Bronchial epithelial cell (primary cell): ENCODE measurements around the gene ENOX2. TPM values are rescaled to one million over a fixed set of nuclear protein-coding genes. Genes with fewer than 3 reads are reported as not detected.

ENCODE experiments used
- DNase-seq: peaks from one replicate; pipeline ENCODE4 v3.0.0-alpha.2; 2010; ENCODE audit warnings: low read depth
- FAIRE-seq: peaks from 2 replicates; lab custom pipeline; 2011; peaks lifted over from hg19 to GRCh38; lab: Jason Lieb, UNC
- H3K27me3 ChIP-seq: 2 replicates; pipeline ENCODE4 v1.5.1; 2011; ENCODE audit warnings: low read length; ENCODE audit not compliant: control insufficient read depth, insufficient read depth
- H3K36me3 ChIP-seq: 2 replicates; pipeline ENCODE4 v1.5.1; 2011; ENCODE audit warnings: low read length; ENCODE audit not compliant: control insufficient read depth, insufficient read depth
- H3K4me3 ChIP-seq: 2 replicates; pipeline ENCODE4 v1.5.1; 2011; ENCODE audit warnings: mild to moderate bottlenecking, low read depth, low read length, control low read depth
- total RNA-seq: library from RNA; depleted of rRNA; stranded (reverse); fragments of >200 nt; gene quantifications from 2 replicates; pipeline ENCODE4 v1.2.1, GENCODE V29; 2014
- TF ChIP-seq, protein P1 (sequence below): IDR thresholded peaks from 2 replicates; pipeline ENCODE4 v1.5.1; 2011; ENCODE audit warnings: mild to moderate bottlenecking, moderate library complexity, low read length, control low read depth, inconsistent platforms; ENCODE audit not compliant: insufficient read depth, severe bottlenecking

ENOX2 gene
- total RNA-seq, 1 donor from 2014 or later: 13.2 TPM

DNA sequence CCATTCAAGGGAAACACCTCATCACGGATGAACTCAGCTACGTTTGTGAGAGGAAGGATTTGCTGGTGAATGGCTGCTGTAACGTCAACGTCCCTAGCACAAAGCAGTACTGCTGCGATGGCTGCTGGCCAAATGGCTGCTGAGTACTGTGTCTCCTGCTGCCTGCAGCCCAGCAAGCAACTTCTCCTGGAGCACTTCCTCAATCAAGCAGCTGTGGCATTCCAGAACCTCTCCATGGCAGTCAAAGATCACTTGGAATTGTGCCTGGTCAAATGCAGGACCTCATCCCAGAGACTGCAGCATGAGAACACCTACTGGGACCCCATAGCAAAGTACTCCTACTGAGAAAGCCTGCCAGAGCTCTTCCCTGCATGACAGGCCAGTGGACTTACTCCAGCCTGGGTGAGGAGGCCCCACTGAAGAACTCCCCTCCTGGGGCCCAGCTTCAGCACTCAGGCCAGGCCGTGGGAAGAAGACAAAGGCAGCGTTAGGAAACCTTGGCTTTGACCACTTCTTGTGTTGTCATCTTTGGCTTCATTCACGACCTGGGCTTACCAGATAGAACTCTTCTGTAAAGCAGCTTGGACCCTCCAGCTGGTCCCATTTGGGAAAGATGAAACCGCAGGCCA is 256.9 kb downstream of the ENOX2 start:
- DNase-seq (no peak), FAIRE-seq (peak; percentile 18)
- H3K27me3 ChIP-seq: no peaks in the 10 kb centered on the region
- TF ChIP-seq, protein P1, sequence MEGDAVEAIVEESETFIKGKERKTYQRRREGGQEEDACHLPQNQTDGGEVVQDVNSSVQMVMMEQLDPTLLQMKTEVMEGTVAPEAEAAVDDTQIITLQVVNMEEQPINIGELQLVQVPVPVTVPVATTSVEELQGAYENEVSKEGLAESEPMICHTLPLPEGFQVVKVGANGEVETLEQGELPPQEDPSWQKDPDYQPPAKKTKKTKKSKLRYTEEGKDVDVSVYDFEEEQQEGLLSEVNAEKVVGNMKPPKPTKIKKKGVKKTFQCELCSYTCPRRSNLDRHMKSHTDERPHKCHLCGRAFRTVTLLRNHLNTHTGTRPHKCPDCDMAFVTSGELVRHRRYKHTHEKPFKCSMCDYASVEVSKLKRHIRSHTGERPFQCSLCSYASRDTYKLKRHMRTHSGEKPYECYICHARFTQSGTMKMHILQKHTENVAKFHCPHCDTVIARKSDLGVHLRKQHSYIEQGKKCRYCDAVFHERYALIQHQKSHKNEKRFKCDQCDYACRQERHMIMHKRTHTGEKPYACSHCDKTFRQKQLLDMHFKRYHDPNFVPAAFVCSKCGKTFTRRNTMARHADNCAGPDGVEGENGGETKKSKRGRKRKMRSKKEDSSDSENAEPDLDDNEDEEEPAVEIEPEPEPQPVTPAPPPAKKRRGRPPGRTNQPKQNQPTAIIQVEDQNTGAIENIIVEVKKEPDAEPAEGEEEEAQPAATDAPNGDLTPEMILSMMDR: no peak
- no peak overlapping the region for H3K4me3 ChIP-seq
- H3K36me3 ChIP-seq: no peaks in the 10 kb centered on the region

DNA sequence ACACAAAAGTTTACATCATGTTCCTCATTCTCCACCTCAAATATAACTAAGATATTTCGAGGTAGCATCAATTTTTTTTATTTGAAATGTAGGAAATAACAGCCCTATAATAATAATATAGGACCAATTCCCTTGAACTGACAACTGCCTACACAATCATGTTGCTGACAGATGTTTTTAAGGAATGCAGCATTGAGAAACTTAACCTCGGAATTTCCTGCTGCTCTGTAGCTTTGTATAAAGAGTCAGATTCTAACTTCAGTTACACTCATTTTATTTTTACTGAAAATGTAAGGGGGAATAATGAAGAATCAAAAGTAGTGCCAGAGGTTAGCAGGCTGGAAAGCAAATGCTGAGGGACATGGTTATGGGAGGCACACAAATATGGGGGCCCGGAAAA is 265.4 kb downstream of the ENOX2 start:
- peak; percentile 1 for DNase-seq
- Histone ChIP-seq H3K4me3 (no peak overlapping the region), H3K27me3 (no peaks in the 10 kb centered on the region), H3K36me3 (no peaks in the 10 kb centered on the region)
- TF ChIP-seq, protein P1: no peak
- no peak for FAIRE-seq

DNA sequence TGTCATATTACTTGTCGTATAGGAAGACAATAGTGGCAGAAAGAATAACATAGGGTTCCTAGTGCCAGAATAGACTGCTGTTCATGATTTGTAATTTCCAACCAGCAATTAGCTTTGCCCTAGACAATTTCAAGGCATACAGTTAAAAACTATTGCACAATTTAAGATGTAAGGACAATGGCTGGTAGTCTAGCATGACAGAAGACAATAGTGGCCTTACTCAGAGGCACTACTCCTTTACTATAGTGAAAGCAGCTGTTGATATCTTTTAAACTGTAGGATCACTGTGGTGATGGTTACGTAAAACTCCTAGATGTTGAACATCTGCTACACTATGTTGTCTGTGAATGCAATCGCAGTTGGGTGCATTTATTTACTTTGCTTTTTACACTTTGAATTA is 266.7 kb downstream of the ENOX2 start:
- FAIRE-seq: no peak
- TF ChIP-seq, protein P1: no peak
- Histone ChIP-seq H3K4me3 (no peak overlapping the region), H3K27me3 (no peaks in the 10 kb centered on the region), H3K36me3 (no peaks in the 10 kb centered on the region)
- DNase-seq: no peak

DNA sequence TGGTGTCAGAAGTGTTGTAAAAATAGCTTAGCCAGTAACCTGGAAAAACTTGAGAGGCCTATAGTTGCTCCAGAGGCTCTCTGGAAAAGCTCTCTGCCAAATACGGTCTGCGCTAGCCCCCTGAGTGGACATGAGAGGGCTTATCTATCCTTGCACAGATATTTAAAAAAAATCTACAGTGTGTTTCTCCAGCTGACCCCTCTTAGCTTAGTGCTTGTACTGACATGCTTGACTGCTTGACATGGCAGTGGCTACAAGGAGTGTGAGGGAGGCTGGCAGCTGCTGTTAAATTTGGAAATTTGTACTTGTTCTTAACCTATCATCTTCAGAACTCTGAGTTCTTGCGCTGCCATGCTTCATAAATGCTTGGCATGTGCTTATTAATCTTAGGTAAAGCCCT is 272.0 kb downstream of the ENOX2 start:
- Histone ChIP-seq H3K4me3 (no peak overlapping the region), H3K27me3 (no peaks in the 10 kb centered on the region), H3K36me3 (no peaks in the 10 kb centered on the region)
- TF ChIP-seq, protein P1: no peak
- FAIRE-seq: no peak
- DNase-seq: no peak

DNA sequence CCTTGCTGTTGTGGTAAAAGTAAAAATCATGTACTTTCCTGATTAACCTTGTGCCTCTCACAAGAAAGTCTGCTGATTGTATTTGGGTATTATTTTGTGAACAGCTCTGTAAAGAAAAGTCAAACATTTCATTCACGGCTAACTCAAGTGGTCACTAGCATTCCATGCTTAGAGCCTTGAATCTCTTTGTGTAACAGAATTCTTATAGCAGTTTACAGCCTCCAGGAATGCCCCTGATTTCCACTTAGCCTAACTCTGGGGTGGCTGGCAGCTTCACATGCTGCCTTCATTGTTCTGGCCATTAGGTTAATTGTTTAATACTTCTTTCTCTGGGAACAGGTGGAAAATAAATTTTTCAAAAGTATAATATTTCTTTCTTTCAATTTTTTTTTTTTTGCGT is 274.5 kb downstream of the ENOX2 start:
- TF ChIP-seq, protein P1: no peak
- no peaks in the 10 kb centered on the region for H3K27me3 ChIP-seq
- DNase-seq (no peak), FAIRE-seq (no peak)
- no peaks in the 10 kb centered on the region for H3K36me3 ChIP-seq
- H3K4me3 ChIP-seq: no peak overlapping the region

DNA sequence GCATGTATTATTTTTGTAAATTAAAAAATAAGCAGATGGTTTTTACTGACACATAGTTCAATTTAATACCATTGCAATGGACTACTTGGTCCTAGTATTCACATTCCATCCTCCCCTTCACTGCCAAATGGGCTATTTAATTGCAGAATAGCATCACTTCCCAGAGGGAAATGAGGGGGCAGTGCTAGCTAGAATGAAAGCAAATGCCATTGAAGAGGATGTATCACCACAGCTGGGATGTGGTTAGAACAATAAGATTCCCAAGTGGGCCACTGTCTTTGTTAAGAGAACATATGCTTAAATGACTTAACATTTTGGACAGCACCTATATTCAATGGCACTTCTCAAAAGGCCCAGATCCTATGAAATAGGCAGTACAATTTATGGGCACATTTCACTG is 276.5 kb downstream of the ENOX2 start:
- Histone ChIP-seq H3K36me3 (no peaks in the 10 kb centered on the region), H3K4me3 (no peak overlapping the region), H3K27me3 (no peaks in the 10 kb centered on the region)
- DNase-seq (no peak), FAIRE-seq (no peak)
- TF ChIP-seq, protein P1: no peak
